HepG2 (cell line): ENCODE data around the gene CRYAB. TPM values are rescaled to one million over a fixed set of nuclear protein-coding genes. Genes with fewer than 3 reads are reported as not detected.

ENCODE experiments used
- CREM ChIP-seq, 2 experiments: sonication (generic) in 1 of 2; formaldehyde crosslinking in 1 of 2; IDR thresholded peaks; 2 replicates each; pipeline versions ENCODE4 v1.4.0 to v1.6.1; 2016 to 2020; ENCODE audit warnings: antibody characterized with exemption in 1 of 2, mild to moderate bottlenecking in 1 of 2, missing genetic modification reagents in 1 of 2
- DMAP1 ChIP-seq: IDR thresholded peaks from 2 replicates; pipeline ENCODE4 v1.6.1; 2016
- FOSL1 ChIP-seq: sonication (generic); formaldehyde crosslinking; IDR thresholded peaks from 2 replicates; pipeline ENCODE4 v1.9.0; 2021; ENCODE audit warnings: missing genetic modification reagents, borderline replicate concordance
- HOXD1 ChIP-seq: sonication (generic); formaldehyde crosslinking; IDR thresholded peaks from 2 replicates; pipeline ENCODE4 v1.5.0; 2020; ENCODE audit warnings: missing genetic modification reagents
- IKZF4 ChIP-seq: sonication (generic); formaldehyde crosslinking; IDR thresholded peaks from 2 replicates; pipeline ENCODE4 v1.5.1; 2020; ENCODE audit warnings: borderline replicate concordance, mild to moderate bottlenecking, low read depth, missing genetic modification reagents; ENCODE audit errors: not compliant biosample characterization
- ISL2 ChIP-seq: sonication (generic); formaldehyde crosslinking; IDR thresholded peaks from 2 replicates; pipeline ENCODE4 v1.5.0; 2020; ENCODE audit warnings: missing genetic modification reagents
- LCORL ChIP-seq, 2 experiments: fragments of 450-650 bp in 1 of 2; sonication (generic) in 1 of 2; formaldehyde crosslinking in 1 of 2; IDR thresholded peaks; 2 replicates each; pipeline versions ENCODE4 v1.5.0 to v1.6.1; 2017 to 2020; ENCODE audit warnings: antibody characterized with exemption in 1 of 2, missing genetic modification reagents in 1 of 2
- MED1 ChIP-seq: sonication (generic); formaldehyde crosslinking; IDR thresholded peaks from 2 replicates; pipeline ENCODE4 v1.4.0; 2020; ENCODE audit warnings: missing genetic modification reagents
- MXI1 ChIP-seq: IDR thresholded peaks from 3 replicates; pipeline ENCODE4 v1.6.1; 2012; ENCODE audit warnings: low read depth, low read length, inconsistent platforms, borderline replicate concordance
- MZF1 ChIP-seq: sonication (generic); formaldehyde crosslinking; IDR thresholded peaks from 2 replicates; pipeline ENCODE4 v1.8.1; 2023; ENCODE audit warnings: mild to moderate bottlenecking, missing genetic modification reagents, borderline replicate concordance
- NRL ChIP-seq: sonication (generic); formaldehyde crosslinking; IDR thresholded peaks from 2 replicates; pipeline ENCODE4 v1.5.0; 2020; ENCODE audit warnings: missing genetic modification reagents, mild to moderate bottlenecking, moderate library complexity, borderline replicate concordance
- PAF1 ChIP-seq: IDR thresholded peaks from 2 replicates; pipeline ENCODE4 v1.6.1; 2016; ENCODE audit warnings: missing genetic modification reagents, missing compliant biosample characterization
- SP1 ChIP-seq, 2 experiments: fragments of 450-650 bp in 1 of 2; sonication (generic) in 1 of 2; formaldehyde crosslinking in 1 of 2; IDR thresholded peaks; 2 replicates each; pipeline versions ENCODE4 v1.4.0 to v1.6.1; 2016 to 2020; ENCODE audit warnings: missing genetic modification reagents in 1 of 2
- SRSF1 ChIP-seq: fragments of 200-400 bp; formaldehyde crosslinking; optimal IDR thresholded peaks from 2 replicates; pipeline ENCODE3; 2017; ENCODE audit warnings: mild to moderate bottlenecking, low read depth, low read length, moderate library complexity
- ZNF510 ChIP-seq: sonication (generic); formaldehyde crosslinking; IDR thresholded peaks from 2 replicates; pipeline ENCODE4 v1.4.0; 2020; ENCODE audit warnings: low read depth, mild to moderate bottlenecking, missing genetic modification reagents
- ZNF607 ChIP-seq: sonication (generic); formaldehyde crosslinking; IDR thresholded peaks from 2 replicates; pipeline ENCODE4 v1.5.1; 2020; ENCODE audit warnings: missing genetic modification reagents, mild to moderate bottlenecking, borderline replicate concordance
- ZSCAN20 ChIP-seq: sonication (generic); formaldehyde crosslinking; IDR thresholded peaks from 2 replicates; pipeline ENCODE4 v1.4.0; 2020; ENCODE audit warnings: missing genetic modification reagents, mild to moderate bottlenecking, borderline replicate concordance
- polyA plus RNA-seq, 8 experiments: library from polyadenylated mRNA; depleted of rRNA in 3 of 8; stranded (reverse) in 7 of 8; unstranded in 1 of 8; fragments of >200 nt; fragmentation: Illumina TruSeq in 4 of 8; extraction: Trizol in 4 of 8; gene quantifications; 2 replicates each; pipeline versions ENCODE4 v1.2.1 to v1.2.3, GENCODE V29; 2011 to 2016; ENCODE audit warnings: low read depth in 4 of 8, missing spikeins in 1 of 8, mixed read lengths in 1 of 8; ENCODE audit not compliant: insufficient read depth in 1 of 8
- total RNA-seq, 5 experiments: library from RNA; depleted of rRNA; stranded (reverse); fragments of >200 nt; fragmentation: Illumina TruSeq; extraction: Trizol; gene quantifications; 2 replicates each; pipeline ENCODE4 v1.2.3, GENCODE V29; 2016; ENCODE audit warnings: low read depth in 1 of 5
- TF ChIP-seq, protein P1 (sequence below): sonication (generic); formaldehyde crosslinking; IDR thresholded peaks from 2 replicates; pipeline ENCODE4 v1.5.1; 2020; ENCODE audit warnings: mild to moderate bottlenecking, missing genetic modification reagents, moderate library complexity
- TF ChIP-seq, protein P2 (sequence below): sonication (generic); formaldehyde crosslinking; IDR thresholded peaks from 2 replicates; pipeline ENCODE4 v1.5.0; 2020; ENCODE audit warnings: mild to moderate bottlenecking, missing genetic modification reagents
- TF ChIP-seq, protein P3 (sequence below): sonication (generic); formaldehyde crosslinking; IDR thresholded peaks from 2 replicates; pipeline ENCODE4 v1.8.0; 2022; ENCODE audit warnings: low read depth, missing genetic modification reagents
- TF ChIP-seq, protein P4 (sequence below): sonication (generic); formaldehyde crosslinking; conservative IDR thresholded peaks from 2 replicates; pipeline ENCODE4 v1.4.0; 2020; ENCODE audit warnings: missing genetic modification reagents

CRYAB gene
- total and polyA plus RNA-seq, 2 of the 13 experiments (the other 11 are each of a cell fraction or from before 2014, with no cell fraction given), result 0.55 to 1.1 TPM

DNA sequence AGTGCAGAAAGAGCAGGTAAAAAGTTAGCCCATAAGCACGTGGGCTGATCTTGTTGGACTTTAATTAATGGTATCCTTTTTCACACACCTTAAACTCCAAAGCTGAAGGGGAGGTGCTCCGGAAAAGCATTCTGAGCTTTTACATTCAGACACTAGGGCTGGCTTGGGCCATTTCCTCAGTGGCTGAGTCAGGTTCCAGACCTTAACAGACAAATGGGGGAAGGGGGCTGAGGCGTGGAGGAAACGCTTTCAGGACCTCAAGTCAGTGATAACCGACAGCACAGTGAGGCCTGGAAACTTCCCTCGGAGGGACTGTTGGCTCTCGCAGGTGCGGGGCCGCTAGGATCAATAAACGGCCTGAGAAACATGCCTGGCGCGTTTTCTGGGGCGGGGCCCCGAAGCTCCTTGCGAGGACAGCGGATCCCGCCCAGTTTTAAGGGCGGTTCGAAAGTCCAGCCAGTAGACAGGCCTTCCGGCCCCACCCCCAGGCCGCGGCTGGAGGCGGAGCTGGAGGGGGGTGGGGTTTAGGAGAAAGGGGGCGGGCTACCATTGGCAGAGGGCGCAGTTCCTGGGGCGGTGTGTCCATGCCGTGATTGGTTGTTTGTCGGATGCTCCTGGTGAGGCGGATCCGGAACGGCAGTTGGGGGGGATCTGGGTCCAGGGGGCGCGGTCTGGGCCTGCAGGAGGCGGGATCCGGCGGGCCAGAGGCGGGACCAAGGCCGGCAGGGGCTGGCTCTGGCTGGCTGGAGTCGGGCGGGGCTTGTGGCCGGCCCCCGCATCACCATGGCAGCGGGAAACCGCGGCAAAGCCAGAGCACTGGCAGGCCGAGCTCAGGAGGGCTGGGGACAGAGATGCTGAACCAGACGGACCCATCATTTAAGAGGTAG is 15.2 kb upstream of the CRYAB start (continued):
- TF ChIP-seq, protein P1, sequence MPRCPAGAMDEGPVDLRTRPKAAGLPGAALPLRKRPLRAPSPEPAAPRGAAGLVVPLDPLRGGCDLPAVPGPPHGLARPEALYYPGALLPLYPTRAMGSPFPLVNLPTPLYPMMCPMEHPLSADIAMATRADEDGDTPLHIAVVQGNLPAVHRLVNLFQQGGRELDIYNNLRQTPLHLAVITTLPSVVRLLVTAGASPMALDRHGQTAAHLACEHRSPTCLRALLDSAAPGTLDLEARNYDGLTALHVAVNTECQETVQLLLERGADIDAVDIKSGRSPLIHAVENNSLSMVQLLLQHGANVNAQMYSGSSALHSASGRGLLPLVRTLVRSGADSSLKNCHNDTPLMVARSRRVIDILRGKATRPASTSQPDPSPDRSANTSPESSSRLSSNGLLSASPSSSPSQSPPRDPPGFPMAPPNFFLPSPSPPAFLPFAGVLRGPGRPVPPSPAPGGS (CRISPR knock-in tag), result peak; percentile 27; the same call in 1 of the 2 replicates
- no peak for TF ChIP-seq IKZF4 (CRISPR knock-in tag)
- TF ChIP-seq, protein P2, sequence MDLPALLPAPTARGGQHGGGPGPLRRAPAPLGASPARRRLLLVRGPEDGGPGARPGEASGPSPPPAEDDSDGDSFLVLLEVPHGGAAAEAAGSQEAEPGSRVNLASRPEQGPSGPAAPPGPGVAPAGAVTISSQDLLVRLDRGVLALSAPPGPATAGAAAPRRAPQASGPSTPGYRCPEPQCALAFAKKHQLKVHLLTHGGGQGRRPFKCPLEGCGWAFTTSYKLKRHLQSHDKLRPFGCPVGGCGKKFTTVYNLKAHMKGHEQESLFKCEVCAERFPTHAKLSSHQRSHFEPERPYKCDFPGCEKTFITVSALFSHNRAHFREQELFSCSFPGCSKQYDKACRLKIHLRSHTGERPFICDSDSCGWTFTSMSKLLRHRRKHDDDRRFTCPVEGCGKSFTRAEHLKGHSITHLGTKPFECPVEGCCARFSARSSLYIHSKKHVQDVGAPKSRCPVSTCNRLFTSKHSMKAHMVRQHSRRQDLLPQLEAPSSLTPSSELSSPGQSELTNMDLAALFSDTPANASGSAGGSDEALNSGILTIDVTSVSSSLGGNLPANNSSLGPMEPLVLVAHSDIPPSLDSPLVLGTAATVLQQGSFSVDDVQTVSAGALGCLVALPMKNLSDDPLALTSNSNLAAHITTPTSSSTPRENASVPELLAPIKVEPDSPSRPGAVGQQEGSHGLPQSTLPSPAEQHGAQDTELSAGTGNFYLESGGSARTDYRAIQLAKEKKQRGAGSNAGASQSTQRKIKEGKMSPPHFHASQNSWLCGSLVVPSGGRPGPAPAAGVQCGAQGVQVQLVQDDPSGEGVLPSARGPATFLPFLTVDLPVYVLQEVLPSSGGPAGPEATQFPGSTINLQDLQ (CRISPR knock-in tag), result no peak
- TF ChIP-seq ZSCAN20, result 0 out of 2 replicates have a peak, but pooled peaks have one; percentile 62
- peak; percentile 60 for TF ChIP-seq SRSF1
- TF ChIP-seq LCORL (IDR thresholded peaks at IDR 0.05), result no peak
- peak; percentile 57 for TF ChIP-seq LCORL (CRISPR knock-in tag; IDR thresholded peaks at IDR 0.05)
- peak; percentile 76; the same call in 1 of the 2 replicates for TF ChIP-seq ZNF510 (CRISPR knock-in tag)
- no peak for TF ChIP-seq SP1 (IDR thresholded peaks at IDR 0.05)
- TF ChIP-seq SP1 (CRISPR knock-in tag; IDR thresholded peaks at IDR 0.05), result peak; percentile 69
- peak; percentile 20; the same call in 1 of the 2 replicates for TF ChIP-seq FOSL1 (CRISPR knock-in tag)
- 0 out of 2 replicates have a peak, but pooled peaks have one; percentile 36 for TF ChIP-seq NRL
- TF ChIP-seq DMAP1 (CRISPR knock-in tag), result peak; percentile 80
- TF ChIP-seq, protein P3, sequence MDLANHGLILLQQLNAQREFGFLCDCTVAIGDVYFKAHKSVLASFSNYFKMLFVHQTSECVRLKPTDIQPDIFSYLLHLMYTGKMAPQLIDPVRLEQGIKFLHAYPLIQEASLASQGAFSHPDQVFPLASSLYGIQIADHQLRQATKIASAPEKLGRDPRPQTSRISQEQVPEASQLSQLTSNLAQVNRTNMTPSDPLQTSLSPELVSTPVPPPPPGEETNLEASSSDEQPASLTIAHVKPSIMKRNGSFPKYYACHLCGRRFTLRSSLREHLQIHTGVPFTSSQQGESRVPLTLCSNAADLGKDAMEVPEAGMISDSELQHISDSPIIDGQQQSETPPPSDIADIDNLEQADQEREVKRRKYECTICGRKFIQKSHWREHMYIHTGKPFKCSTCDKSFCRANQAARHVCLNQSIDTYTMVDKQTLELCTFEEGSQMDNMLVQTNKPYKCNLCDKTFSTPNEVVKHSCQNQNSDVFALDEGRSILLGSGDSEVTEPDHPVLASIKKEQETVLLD (CRISPR knock-in tag), result no peak
- TF ChIP-seq, protein P4, sequence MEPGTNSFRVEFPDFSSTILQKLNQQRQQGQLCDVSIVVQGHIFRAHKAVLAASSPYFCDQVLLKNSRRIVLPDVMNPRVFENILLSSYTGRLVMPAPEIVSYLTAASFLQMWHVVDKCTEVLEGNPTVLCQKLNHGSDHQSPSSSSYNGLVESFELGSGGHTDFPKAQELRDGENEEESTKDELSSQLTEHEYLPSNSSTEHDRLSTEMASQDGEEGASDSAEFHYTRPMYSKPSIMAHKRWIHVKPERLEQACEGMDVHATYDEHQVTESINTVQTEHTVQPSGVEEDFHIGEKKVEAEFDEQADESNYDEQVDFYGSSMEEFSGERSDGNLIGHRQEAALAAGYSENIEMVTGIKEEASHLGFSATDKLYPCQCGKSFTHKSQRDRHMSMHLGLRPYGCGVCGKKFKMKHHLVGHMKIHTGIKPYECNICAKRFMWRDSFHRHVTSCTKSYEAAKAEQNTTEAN (CRISPR knock-in tag), result peak; percentile 71; the same call in 1 of the 2 replicates
- no peak for TF ChIP-seq PAF1 (CRISPR knock-in tag)
- 0 out of 2 replicates have a peak, but pooled peaks have one; percentile 27 for TF ChIP-seq HOXD1
- 0 out of 2 replicates have a peak, but pooled peaks have one; percentile 44 for TF ChIP-seq MZF1 (CRISPR knock-in tag)
- TF ChIP-seq ISL2, result peak; percentile 61; the same call in 1 of the 2 replicates
- 0 out of 2 replicates have a peak, but pooled peaks have one; percentile 43 for TF ChIP-seq CREM (IDR thresholded peaks at IDR 0.05)
- TF ChIP-seq CREM (CRISPR knock-in tag; IDR thresholded peaks at IDR 0.05), result no peak
- TF ChIP-seq MED1 (CRISPR knock-in tag), result peak; percentile 50
- peak; percentile 83; the same call in 1 of the 3 replicates for TF ChIP-seq MXI1
- peak; percentile 45; the same call in 1 of the 2 replicates for TF ChIP-seq ZNF607 (CRISPR knock-in tag)
